HepG2 (cell line): ENCODE measurements around the gene ZNF384. TPM values are rescaled to one million over a fixed set of nuclear protein-coding genes. Genes with fewer than 3 reads are reported as not detected.

Experiments used
- ARHGAP35 ChIP-seq: sonication (generic); formaldehyde crosslinking; IDR thresholded peaks from 2 replicates; pipeline ENCODE4 v1.9.0; 2022; ENCODE audit warnings: mild to moderate bottlenecking, inconsistent platforms, moderate library complexity, missing genetic modification reagents, borderline replicate concordance
- ARID2 ChIP-seq: sonication (generic); formaldehyde crosslinking; IDR thresholded peaks from 2 replicates; pipeline ENCODE4 v1.8.1; 2022; ENCODE audit warnings: mild to moderate bottlenecking, missing genetic modification reagents, borderline replicate concordance
- ATF5 ChIP-seq: sonication (generic); formaldehyde crosslinking; IDR thresholded peaks from 2 replicates; pipeline ENCODE4 v1.4.0; 2020; ENCODE audit warnings: mild to moderate bottlenecking, low read depth, missing genetic modification reagents
- E2F5 ChIP-seq: sonication (generic); formaldehyde crosslinking; conservative IDR thresholded peaks from 2 replicates; pipeline ENCODE4 v1.4.0; 2020; ENCODE audit warnings: missing genetic modification reagents
- KLF15 ChIP-seq: sonication (generic); formaldehyde crosslinking; IDR thresholded peaks from 2 replicates; pipeline ENCODE4 v1.8.1; 2023; ENCODE audit warnings: borderline replicate concordance, mild to moderate bottlenecking, inconsistent platforms, missing genetic modification reagents, mixed read lengths
- MIER3 ChIP-seq: IDR thresholded peaks from 2 replicates; pipeline ENCODE4 v1.6.1; 2016; ENCODE audit warnings: missing compliant biosample characterization, borderline replicate concordance
- SKI ChIP-seq: fragments of 450-650 bp; IDR thresholded peaks from one replicate; pipeline ENCODE4 v1.6.1; 2018; ENCODE audit warnings: mild to moderate bottlenecking; ENCODE audit not compliant: partially characterized antibody
- SKIL ChIP-seq: sonication (generic); formaldehyde crosslinking; IDR thresholded peaks from 2 replicates; pipeline ENCODE4 v1.8.0; 2022; ENCODE audit warnings: missing genetic modification reagents, mild to moderate bottlenecking, moderate library complexity, borderline replicate concordance
- SMC3 ChIP-seq: IDR thresholded peaks from 2 replicates; pipeline ENCODE4 v1.6.1; 2011; ENCODE audit warnings: low read length, improper control_type of control experiment
- ZBTB49 ChIP-seq: sonication (generic); formaldehyde crosslinking; IDR thresholded peaks from 2 replicates; pipeline ENCODE4 v1.4.0; 2020; ENCODE audit warnings: missing genetic modification reagents, borderline replicate concordance
- ZNF251 ChIP-seq: sonication (generic); formaldehyde crosslinking; IDR thresholded peaks from 2 replicates; pipeline ENCODE4 v1.9.0; 2021; ENCODE audit warnings: mild to moderate bottlenecking, missing genetic modification reagents
- ZNF282 ChIP-seq: fragments of 450-650 bp; IDR thresholded peaks from 2 replicates; pipeline ENCODE4 v1.6.1; 2018; ENCODE audit not compliant: partially characterized antibody
- ZNF547 ChIP-seq: sonication (generic); formaldehyde crosslinking; IDR thresholded peaks from 2 replicates; pipeline ENCODE4 v1.5.1; 2020; ENCODE audit warnings: mild to moderate bottlenecking, missing genetic modification reagents
- ZNF607 ChIP-seq: sonication (generic); formaldehyde crosslinking; IDR thresholded peaks from 2 replicates; pipeline ENCODE4 v1.5.1; 2020; ENCODE audit warnings: missing genetic modification reagents, mild to moderate bottlenecking, borderline replicate concordance
- ZNF639 ChIP-seq: conservative IDR thresholded peaks from 2 replicates; pipeline ENCODE4 v1.6.1; 2018; ENCODE audit warnings: missing genetic modification reagents
- ZNF776 ChIP-seq: sonication (generic); formaldehyde crosslinking; IDR thresholded peaks from 2 replicates; pipeline ENCODE4 v1.4.0; 2020; ENCODE audit warnings: mild to moderate bottlenecking, missing genetic modification reagents
- ZNF800 ChIP-seq: sonication (generic); formaldehyde crosslinking; IDR thresholded peaks from 2 replicates; pipeline ENCODE4 v1.4.0; 2020; ENCODE audit warnings: missing genetic modification reagents
- ZSCAN12 ChIP-seq: sonication (generic); formaldehyde crosslinking; IDR thresholded peaks from 2 replicates; pipeline ENCODE4 v1.9.0; 2021; ENCODE audit warnings: mild to moderate bottlenecking, missing genetic modification reagents
- polyA plus RNA-seq, 8 experiments: library from polyadenylated mRNA; depleted of rRNA in 3 of 8; stranded (reverse) in 7 of 8; unstranded in 1 of 8; fragments of >200 nt; fragmentation: Illumina TruSeq in 4 of 8; extraction: Trizol in 4 of 8; gene quantifications; 2 replicates each; pipeline versions ENCODE4 v1.2.1 to v1.2.3, GENCODE V29; 2011 to 2016; ENCODE audit warnings: low read depth in 4 of 8, missing spikeins in 1 of 8, mixed read lengths in 1 of 8; ENCODE audit not compliant: insufficient read depth in 1 of 8
- total RNA-seq, 5 experiments: library from RNA; depleted of rRNA; stranded (reverse); fragments of >200 nt; fragmentation: Illumina TruSeq; extraction: Trizol; gene quantifications; 2 replicates each; pipeline ENCODE4 v1.2.3, GENCODE V29; 2016; ENCODE audit warnings: low read depth in 1 of 5

Gene ZNF384
- total and polyA plus RNA-seq, 2 of the 13 experiments (the other 11 are each of a cell fraction or from before 2014, with no cell fraction given), result 23.6 to 55.3 TPM

GRCh38 chr12:6688999-6689882 lies at the start of gene ZNF384 (continued):
- no peak for TF ChIP-seq ZSCAN12
- TF ChIP-seq ZNF639 (CRISPR knock-in tag), result peak; percentile 55; the same call in 1 of the 2 replicates
- peak; percentile 73; the same call in 1 of the 2 replicates for TF ChIP-seq ZNF547 (CRISPR knock-in tag)
- TF ChIP-seq SKIL (CRISPR knock-in tag), result no peak
- no peak; the same call in 1 of the 2 replicates for TF ChIP-seq ATF5 (CRISPR knock-in tag)
- no peak for TF ChIP-seq ZBTB49
- TF ChIP-seq E2F5 (CRISPR knock-in tag), result no peak
- no peak for TF ChIP-seq ZNF251
- TF ChIP-seq SKI, result peak; percentile 29
- no peak for TF ChIP-seq ARHGAP35
- TF ChIP-seq SMC3, result no peak
- no peak for TF ChIP-seq ZNF282
- peak; percentile 94 for TF ChIP-seq ZNF776 (CRISPR knock-in tag)
- TF ChIP-seq ZNF800, result 0 out of 2 replicates have a peak, but pooled peaks have one; percentile 23
- peak; percentile 68; the same call in 1 of the 2 replicates for TF ChIP-seq ARID2
- TF ChIP-seq MIER3 (CRISPR knock-in tag), result no peak
- TF ChIP-seq ZNF607 (CRISPR knock-in tag), result peak; percentile 51; the same call in 1 of the 2 replicates
- TF ChIP-seq KLF15 (CRISPR knock-in tag), result no peak; the same call in 1 of the 2 replicates
